ENCODE measurements around the gene CHCHD3. TPM values are rescaled to one million over a fixed set of nuclear protein-coding genes. Genes with fewer than 3 reads are reported as not detected.

Gene CHCHD3
- total RNA-seq, 1 donor from 2014 or later: 209 TPM

- no peaks in the 10 kb centered on the region for H3K9me3 ChIP-seq (replicated peaks)
- peaks cover 5% of the 10 kb centered on the region for H3K4me1 ChIP-seq
- intact Hi-C loops (cut with micrococcal nuclease): no loop called here
- no peak for TF ChIP-seq CTCF (IDR thresholded peaks at IDR 0.05; ENCODE audit: borderline replicate concordance)
- H3K27me3 ChIP-seq (ENCODE audit: low read depth): no peaks in the 10 kb centered on the region
- H3K36me3 ChIP-seq: peaks cover 28% of the 10 kb centered on the region
- DNase-seq: no peak
- H3K4me3 ChIP-seq: no peak overlapping the region
- no peak overlapping the region for H3K27ac ChIP-seq (replicated peaks)
These were observed 301.1 kb downstream of the CHCHD3 start for GRCh38 chr7:132780822-132781221.

GRCh38 chr7:132779164-132779563, 302.7 kb downstream of the CHCHD3 start:
- Histone ChIP-seq H3K4me1 (peaks cover 5% of the 10 kb centered on the region), H3K4me3 (no peak overlapping the region), H3K9me3 (replicated peaks) (no peaks in the 10 kb centered on the region), H3K27ac (replicated peaks) (no peak overlapping the region), H3K36me3 (peaks cover 12% of the 10 kb centered on the region), H3K27me3 (ENCODE audit: low read depth) (no peaks in the 10 kb centered on the region)
- no peak for DNase-seq
- intact Hi-C loops (cut with micrococcal nuclease): no loop called here
- no peak for TF ChIP-seq CTCF (IDR thresholded peaks at IDR 0.05; ENCODE audit: borderline replicate concordance)

- Histone ChIP-seq H3K27me3 (ENCODE audit: low read depth) (no peaks in the 10 kb centered on the region), H3K36me3 (peaks cover 8% of the 10 kb centered on the region), H3K4me1 (peaks cover 5% of the 10 kb centered on the region), H3K27ac (replicated peaks) (no peak overlapping the region), H3K4me3 (no peak overlapping the region), H3K9me3 (replicated peaks) (no peaks in the 10 kb centered on the region)
- DNase-seq: no peak
- no peak for TF ChIP-seq CTCF (IDR thresholded peaks at IDR 0.05; ENCODE audit: borderline replicate concordance)
- intact Hi-C loops (cut with micrococcal nuclease): no loop called here
These were observed 303.1 kb downstream of the CHCHD3 start for GRCh38 chr7:132778761-132779160.

- H3K27ac ChIP-seq (replicated peaks): no peak overlapping the region
- no peak for TF ChIP-seq CTCF (IDR thresholded peaks at IDR 0.05; ENCODE audit: borderline replicate concordance)
- peaks cover 5% of the 10 kb centered on the region for H3K4me1 ChIP-seq
- no peaks in the 10 kb centered on the region for H3K9me3 ChIP-seq (replicated peaks)
- DNase-seq: no peak
- H3K27me3 ChIP-seq (ENCODE audit: low read depth): no peaks in the 10 kb centered on the region
- no peak overlapping the region for H3K4me3 ChIP-seq
- H3K36me3 ChIP-seq: peaks cover 1% of the 10 kb centered on the region
- intact Hi-C loops (cut with micrococcal nuclease): no loop called here
These were observed 303.9 kb downstream of the CHCHD3 start for GRCh38 chr7:132777956-132778355.

- H3K4me3 ChIP-seq: no peak overlapping the region
- H3K27me3 ChIP-seq (ENCODE audit: low read depth): no peaks in the 10 kb centered on the region
- H3K4me1 ChIP-seq: peaks cover 5% of the 10 kb centered on the region
- intact Hi-C loops (cut with micrococcal nuclease): no loop called here
- no peaks in the 10 kb centered on the region for H3K36me3 ChIP-seq
- no peak for DNase-seq
- no peaks in the 10 kb centered on the region for H3K9me3 ChIP-seq (replicated peaks)
- no peak overlapping the region for H3K27ac ChIP-seq (replicated peaks)
- TF ChIP-seq CTCF (IDR thresholded peaks at IDR 0.05; ENCODE audit: borderline replicate concordance): no peak
These were observed 304.5 kb downstream of the CHCHD3 start for GRCh38 chr7:132777414-132777813.
